GM12801 (cell line): Measurements from ENCODE around the gene EPB41L1.

Experiments used
- TF ChIP-seq, protein P1 (sequence below): IDR thresholded peaks from one replicate; pipeline ENCODE4 v1.5.1; 2011; ENCODE audit warnings: control low read depth; ENCODE audit not compliant: insufficient read length; ENCODE audit errors: extremely low read depth

EPB41L1 gene

DNA sequence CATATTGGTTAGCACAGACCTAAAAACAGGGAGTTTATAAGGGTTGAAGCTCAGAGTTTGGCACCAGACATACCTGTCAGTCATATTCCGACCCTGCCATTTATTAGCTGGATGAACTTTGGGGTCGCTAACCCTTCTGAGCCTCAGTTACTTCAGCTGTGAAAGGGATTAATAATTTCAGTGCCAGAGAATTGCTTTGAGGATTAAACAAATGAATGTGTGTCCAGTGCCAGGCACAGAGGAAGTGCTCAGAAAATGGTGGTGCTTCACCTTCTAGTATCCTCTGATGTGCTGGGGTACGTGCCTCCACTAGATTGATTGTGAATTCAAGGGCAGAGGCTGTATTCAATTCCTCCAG lies 4.1 kb upstream of the EPB41L1 start:
- TF ChIP-seq, protein P1, sequence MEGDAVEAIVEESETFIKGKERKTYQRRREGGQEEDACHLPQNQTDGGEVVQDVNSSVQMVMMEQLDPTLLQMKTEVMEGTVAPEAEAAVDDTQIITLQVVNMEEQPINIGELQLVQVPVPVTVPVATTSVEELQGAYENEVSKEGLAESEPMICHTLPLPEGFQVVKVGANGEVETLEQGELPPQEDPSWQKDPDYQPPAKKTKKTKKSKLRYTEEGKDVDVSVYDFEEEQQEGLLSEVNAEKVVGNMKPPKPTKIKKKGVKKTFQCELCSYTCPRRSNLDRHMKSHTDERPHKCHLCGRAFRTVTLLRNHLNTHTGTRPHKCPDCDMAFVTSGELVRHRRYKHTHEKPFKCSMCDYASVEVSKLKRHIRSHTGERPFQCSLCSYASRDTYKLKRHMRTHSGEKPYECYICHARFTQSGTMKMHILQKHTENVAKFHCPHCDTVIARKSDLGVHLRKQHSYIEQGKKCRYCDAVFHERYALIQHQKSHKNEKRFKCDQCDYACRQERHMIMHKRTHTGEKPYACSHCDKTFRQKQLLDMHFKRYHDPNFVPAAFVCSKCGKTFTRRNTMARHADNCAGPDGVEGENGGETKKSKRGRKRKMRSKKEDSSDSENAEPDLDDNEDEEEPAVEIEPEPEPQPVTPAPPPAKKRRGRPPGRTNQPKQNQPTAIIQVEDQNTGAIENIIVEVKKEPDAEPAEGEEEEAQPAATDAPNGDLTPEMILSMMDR = no peak

DNA sequence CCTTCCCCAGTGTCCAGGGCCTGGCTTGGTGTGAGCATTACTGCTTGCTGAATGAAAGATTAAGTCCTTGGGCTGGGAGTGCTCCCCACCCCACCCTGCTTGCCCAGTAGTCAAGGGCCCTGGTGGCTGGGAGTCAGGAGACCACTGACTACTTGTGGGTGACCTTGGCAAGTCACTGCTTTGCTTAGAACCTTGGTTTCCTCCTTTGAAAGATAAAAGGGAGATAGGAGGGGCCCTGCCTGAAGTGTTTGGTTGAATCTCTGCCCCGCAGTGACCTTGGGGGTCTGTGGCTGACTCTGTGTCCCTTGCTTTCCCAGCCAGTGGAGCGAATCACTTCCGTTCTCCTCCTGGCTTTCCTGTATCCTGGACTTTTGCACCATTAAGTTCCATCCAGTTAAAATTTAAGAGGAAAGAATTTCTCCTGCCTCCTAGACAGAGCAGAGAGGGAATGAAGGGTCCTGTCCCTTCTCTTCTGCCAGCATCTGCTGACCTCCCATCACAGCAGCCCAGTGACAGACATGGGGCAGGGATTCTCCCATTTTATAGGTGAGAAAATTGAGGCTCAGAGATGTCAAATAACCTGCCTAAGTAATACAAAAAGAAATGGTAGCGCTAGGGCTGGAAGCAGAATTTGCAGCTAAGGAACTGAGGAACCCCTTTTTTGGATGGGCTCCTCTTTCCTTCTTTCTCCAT lies 3.5 kb upstream of the EPB41L1 start:
- TF ChIP-seq, protein P1 = no peak

DNA sequence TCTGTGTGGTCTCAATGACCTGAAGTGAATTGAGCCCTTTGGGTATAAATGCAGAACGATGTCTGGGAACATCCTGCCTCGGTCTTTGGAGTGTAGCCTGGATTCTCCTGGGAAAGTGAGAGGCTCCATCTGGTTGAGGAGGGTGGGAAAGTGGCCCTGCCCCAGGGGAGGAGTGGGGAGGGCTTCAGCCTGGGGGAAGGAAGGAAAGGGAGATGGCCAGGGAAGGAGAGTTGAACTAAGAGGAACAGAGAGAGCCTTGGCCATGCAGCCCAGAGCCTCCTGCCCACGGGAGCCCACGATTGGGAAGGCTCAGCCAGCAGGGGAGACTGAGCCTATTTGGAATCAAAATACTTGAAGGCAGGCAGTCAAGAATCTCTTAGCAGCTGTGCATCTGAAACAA lies 2.3 kb upstream of the EPB41L1 start:
- TF ChIP-seq, protein P1 = no peak

DNA sequence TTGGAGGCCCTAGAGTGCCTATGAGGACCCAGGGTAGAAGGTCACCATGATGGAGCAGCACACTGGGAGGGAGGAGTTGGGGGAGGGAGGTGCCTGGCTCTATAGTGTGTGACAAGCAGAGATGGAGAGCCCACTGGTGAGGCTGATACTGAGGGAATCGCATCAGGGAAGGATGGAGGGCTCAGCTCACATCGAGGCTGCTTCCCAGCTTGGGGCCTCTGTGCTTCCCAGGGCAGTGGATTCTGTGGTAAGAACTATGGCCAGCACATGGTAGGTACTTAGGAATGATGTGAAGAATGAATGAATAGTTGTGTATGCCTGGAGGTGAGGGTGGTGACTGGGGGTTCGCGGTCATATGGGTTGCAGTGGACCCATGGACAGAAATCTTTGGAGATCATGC lies 1.3 kb upstream of the EPB41L1 start:
- TF ChIP-seq, protein P1 = no peak

DNA sequence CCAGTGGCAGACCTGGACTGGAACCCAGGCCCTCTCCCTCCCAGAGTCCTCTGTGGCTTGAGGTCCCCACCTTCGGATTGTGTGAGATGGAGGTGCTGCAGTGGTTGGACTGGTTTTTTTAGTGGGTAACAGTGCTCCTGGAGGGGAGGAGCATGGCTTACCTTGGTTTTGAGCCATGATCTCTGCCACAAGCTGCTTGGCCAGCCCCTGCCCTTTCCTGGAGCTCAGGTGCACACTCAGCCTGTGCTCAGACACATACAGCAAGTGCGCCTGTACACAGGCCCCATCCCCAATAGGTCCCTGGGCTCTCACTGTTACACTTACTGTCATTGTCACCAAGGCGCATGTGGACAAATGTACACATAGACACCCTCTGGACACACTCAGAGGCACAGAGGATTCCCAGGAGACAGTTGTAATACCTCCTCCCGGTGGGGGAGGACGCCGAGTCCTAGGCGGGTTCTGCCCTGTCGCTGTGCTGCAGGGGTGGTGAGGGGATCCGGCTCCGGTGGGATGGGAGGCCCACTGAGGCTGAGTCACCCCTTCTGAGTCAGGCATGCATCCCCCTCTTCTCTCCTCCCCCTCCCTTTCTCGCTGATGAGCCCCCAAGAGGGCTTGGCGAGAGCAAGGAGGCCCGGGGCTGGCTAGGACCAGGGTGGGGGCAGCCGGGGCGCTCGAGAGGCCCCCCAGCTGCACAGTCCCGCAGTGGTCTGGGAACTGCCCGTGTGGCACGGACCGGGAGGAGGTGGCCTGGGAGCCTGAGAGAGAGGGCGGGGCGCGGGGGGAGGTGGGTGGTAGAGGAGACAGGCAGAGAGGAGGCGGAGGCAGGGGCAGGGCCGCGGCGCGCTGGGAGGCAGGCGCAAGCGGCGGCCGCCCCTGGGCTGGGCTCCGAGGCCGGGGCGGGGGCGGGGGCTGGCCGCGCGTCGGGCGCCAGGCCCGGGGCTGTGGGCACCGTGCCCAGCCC lies 522 bp upstream of the EPB41L1 start:
- TF ChIP-seq, protein P1 = no peak

DNA sequence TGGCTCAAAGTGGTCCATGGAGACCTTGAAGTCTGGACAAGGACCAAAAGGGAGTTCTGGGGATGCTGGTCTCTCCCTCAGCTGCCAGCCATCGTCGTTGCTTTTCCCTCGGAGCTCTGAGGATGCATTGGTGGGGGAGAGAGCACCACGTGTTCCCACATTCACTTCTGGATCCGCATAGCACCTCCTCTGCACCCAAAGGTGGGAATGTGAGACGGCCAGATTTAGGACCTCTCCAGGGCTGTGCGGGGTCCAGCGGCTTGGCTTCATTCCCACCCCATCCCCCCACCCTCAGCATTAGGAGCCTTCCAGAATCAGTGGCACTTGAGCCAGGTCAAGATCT lies 1.1 kb downstream of the EPB41L1 start:
- TF ChIP-seq, protein P1 = no peak

DNA sequence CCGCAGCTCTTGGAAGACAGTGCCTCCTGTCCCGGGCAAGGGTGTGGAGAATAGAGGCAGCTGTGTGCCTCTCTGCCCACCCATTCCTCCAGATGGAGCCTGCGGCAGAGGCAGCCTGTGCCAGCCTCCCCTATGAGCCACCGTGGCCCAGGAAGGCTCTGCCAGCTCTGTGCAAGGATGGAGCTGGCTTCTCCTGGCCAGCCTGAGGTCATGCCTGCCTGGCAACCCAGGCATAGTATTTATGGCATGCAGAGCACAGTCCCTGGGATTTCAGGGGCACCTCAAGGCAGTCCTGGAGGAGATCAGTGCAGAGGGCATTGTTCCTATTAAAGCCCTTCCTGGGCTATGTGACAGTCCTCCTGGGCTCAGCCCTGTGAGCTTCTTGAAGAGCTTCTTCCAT lies 1.5 kb downstream of the EPB41L1 start:
- TF ChIP-seq, protein P1 = no peak
